ENCODE results near the gene FOXO3. TPM values are rescaled to one million over a fixed set of nuclear protein-coding genes. Genes with fewer than 3 reads are reported as not detected.

FOXO3 gene
- total RNA-seq, 1 donor from 2014 or later, result 60.1 TPM

- ATAC-seq (peak; percentile 85 to 87), DNase-seq (peak; percentile 74)
- H3K9me3 ChIP-seq, result no peaks in the 10 kb centered on the region
- H3K4me1 ChIP-seq, result peaks cover 67% of the 10 kb centered on the region
- H3K27ac ChIP-seq, result no peak overlapping the region
- no peak overlapping the region for H3K4me3 ChIP-seq
- H3K36me3 ChIP-seq, result no peaks in the 10 kb centered on the region
- TF ChIP-seq, protein P1, sequence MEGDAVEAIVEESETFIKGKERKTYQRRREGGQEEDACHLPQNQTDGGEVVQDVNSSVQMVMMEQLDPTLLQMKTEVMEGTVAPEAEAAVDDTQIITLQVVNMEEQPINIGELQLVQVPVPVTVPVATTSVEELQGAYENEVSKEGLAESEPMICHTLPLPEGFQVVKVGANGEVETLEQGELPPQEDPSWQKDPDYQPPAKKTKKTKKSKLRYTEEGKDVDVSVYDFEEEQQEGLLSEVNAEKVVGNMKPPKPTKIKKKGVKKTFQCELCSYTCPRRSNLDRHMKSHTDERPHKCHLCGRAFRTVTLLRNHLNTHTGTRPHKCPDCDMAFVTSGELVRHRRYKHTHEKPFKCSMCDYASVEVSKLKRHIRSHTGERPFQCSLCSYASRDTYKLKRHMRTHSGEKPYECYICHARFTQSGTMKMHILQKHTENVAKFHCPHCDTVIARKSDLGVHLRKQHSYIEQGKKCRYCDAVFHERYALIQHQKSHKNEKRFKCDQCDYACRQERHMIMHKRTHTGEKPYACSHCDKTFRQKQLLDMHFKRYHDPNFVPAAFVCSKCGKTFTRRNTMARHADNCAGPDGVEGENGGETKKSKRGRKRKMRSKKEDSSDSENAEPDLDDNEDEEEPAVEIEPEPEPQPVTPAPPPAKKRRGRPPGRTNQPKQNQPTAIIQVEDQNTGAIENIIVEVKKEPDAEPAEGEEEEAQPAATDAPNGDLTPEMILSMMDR (IDR thresholded peaks at IDR 0.05), result no peak
- H3K27me3 ChIP-seq (ENCODE audit: low read depth), result no peaks in the 10 kb centered on the region
- intact Hi-C loops (cut with DNase I), result no loop called here
Measured at GRCh38 chr6:108635505-108636226, 74.9 kb downstream of the FOXO3 start.

DNA sequence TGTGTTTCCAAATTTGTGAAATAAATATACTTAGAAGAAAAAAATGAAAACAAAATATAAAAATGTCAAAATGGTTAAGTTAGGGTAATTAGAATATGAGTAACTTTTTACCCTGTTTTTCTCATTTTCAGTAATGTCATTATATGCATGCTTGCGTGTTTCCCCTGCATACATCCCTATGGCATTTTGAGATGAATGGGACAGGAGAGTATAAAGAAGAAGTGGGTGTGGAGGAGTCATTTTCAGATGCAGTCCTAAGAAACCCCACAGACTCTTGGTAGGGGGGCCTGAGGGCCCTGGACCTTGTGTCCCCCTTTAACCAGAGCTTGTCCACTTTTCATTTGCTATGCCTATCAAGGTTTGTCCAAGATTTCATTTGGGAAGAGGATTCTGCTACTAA lies 77.2 kb downstream of the FOXO3 start:
- H3K9me3 ChIP-seq, result no peaks in the 10 kb centered on the region
- peaks cover 49% of the 10 kb centered on the region for H3K4me1 ChIP-seq
- DNase-seq (no peak), ATAC-seq (no peak)
- H3K4me3 ChIP-seq, result no peak overlapping the region
- no peak overlapping the region for H3K27ac ChIP-seq
- intact Hi-C loops (cut with DNase I), result no loop called here
- H3K27me3 ChIP-seq (ENCODE audit: low read depth), result no peaks in the 10 kb centered on the region
- no peaks in the 10 kb centered on the region for H3K36me3 ChIP-seq
- TF ChIP-seq, protein P1 (IDR thresholded peaks at IDR 0.05), result no peak

GRCh38 chr6:108638993-108639392 lies 78.3 kb downstream of the FOXO3 start:
- intact Hi-C loops (cut with DNase I), result no loop called here
- no peaks in the 10 kb centered on the region for H3K27me3 ChIP-seq (ENCODE audit: low read depth)
- H3K36me3 ChIP-seq, result no peaks in the 10 kb centered on the region
- ATAC-seq, result no peak
- TF ChIP-seq, protein P1 (IDR thresholded peaks at IDR 0.05), result no peak
- H3K4me3 ChIP-seq, result no peak overlapping the region
- H3K4me1 ChIP-seq, result peaks cover 50% of the 10 kb centered on the region
- H3K27ac ChIP-seq, result no peak overlapping the region
- DNase-seq, result no peak
- no peaks in the 10 kb centered on the region for H3K9me3 ChIP-seq

DNA sequence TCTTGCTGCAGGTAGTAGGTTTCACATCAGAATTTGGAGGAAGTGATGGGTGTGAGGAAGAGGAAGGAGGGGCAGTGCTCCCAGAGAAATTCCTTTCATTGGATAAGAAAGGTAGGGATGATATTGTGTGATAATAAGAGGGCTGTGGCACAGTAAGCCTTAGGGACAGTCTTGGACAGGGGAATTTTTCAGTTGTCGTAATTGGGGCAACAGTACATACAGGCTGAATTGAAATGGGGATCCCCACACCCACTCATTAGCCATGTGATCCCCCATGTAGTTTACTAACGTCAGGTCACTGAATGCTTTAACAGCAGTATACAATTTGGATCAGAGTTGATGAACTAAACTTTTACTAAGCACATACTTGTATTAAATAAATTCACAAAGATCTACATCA lies 79.4 kb downstream of the FOXO3 start:
- DNase-seq (no peak), ATAC-seq (no peak)
- no peaks in the 10 kb centered on the region for H3K9me3 ChIP-seq
- no peak overlapping the region for H3K4me3 ChIP-seq
- H3K4me1 ChIP-seq, result peaks cover 54% of the 10 kb centered on the region
- no peaks in the 10 kb centered on the region for H3K27me3 ChIP-seq (ENCODE audit: low read depth)
- no peaks in the 10 kb centered on the region for H3K36me3 ChIP-seq
- intact Hi-C loops (cut with DNase I), result no loop called here
- TF ChIP-seq, protein P1 (IDR thresholded peaks at IDR 0.05), result no peak
- no peak overlapping the region for H3K27ac ChIP-seq

DNA sequence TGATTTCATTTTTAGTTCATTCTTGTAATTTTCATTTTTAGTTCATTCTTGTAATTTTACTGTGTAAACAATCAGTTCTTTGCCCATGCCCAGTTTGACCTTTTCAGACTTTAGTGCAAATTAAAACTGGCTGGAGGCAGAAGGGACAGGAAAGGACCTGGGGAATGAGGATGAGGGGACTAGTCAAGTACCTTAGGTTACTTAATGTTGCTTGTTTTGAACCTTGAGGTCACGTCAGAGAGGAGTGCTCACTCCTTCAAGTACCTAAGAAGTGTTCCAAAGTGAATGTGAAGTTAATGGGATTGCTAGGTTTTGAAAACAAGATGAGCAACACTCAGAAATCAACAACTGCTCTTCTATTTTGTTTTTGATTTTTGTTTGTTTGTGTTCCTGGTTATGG lies 82.5 kb downstream of the FOXO3 start:
- ATAC-seq, result peak; percentile 73 to 85
- no peak overlapping the region for H3K27ac ChIP-seq
- no peak for DNase-seq

More for the DNA sequence above, 82.5 kb downstream of the FOXO3 start:
- no peaks in the 10 kb centered on the region for H3K27me3 ChIP-seq (ENCODE audit: low read depth)
- no peaks in the 10 kb centered on the region for H3K36me3 ChIP-seq
- H3K4me1 ChIP-seq, result peaks cover 45% of the 10 kb centered on the region
- TF ChIP-seq, protein P1 (IDR thresholded peaks at IDR 0.05), result no peak
- intact Hi-C loops (cut with DNase I), result no loop called here
- H3K9me3 ChIP-seq, result no peaks in the 10 kb centered on the region
- no peak overlapping the region for H3K4me3 ChIP-seq

All from lower lobe of right lung (tissue), 2 donors.